ENCODE measurements around the gene SPATA31A3.
"Not testable (repeated sequence)": the region's sequence is repeated elsewhere in the genome, so short reads cannot be mapped to it uniquely, and the experiment has no call there.

SPATA31A3 gene

DNA sequence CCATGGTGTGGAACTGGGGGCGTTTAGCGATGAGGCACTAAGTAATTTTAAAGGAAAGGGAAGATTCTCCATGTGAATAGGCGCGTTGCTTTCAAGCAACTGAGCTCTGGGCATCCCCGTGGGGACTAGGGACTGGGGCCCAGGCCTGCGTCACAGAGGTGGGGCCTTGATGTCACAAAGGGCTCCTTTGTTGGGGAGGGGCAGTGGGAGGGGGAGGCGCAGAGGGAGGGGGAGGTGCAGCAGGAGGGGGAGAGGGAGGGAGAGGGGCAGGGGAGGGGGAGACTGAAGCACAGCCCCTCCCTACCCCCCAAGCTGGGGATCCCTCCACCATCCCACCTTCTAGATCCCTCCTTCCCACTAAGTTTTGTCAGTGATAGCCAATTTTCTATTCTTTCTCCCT, at the start of gene SPATA31A3:
Gene SPATA31A3, minus strand, starts transcription at position 101 of the 400 bp plus-strand sequence. Its CDS starts 29 bp downstream, at position 72.
- DNase-seq (ENCODE audit: low read depth in 2 of 2): not testable (repeated sequence)

DNA sequence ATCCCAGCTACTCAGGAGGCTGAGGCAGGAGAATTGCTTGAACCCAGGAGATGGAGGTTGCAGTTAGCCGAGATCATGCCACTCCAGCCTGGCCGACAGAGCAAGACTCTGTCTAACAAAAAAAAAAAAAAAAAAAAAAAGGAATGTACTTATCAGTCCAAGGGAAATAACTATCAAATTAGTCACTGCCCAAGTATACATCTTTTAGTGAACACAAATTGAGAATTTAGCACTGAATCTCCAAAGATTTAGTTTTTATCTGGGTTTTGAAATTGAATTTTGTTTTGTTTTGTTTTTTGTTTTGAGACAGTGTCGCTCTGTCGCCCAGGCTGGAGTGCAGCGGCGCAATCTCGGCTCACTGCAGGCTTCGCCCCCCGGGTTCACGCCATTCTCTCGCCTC, 39.8 kb downstream of the SPATA31A3 start:
- DNase-seq (ENCODE audit: low read depth in 2 of 2): not testable (repeated sequence)

DNA sequence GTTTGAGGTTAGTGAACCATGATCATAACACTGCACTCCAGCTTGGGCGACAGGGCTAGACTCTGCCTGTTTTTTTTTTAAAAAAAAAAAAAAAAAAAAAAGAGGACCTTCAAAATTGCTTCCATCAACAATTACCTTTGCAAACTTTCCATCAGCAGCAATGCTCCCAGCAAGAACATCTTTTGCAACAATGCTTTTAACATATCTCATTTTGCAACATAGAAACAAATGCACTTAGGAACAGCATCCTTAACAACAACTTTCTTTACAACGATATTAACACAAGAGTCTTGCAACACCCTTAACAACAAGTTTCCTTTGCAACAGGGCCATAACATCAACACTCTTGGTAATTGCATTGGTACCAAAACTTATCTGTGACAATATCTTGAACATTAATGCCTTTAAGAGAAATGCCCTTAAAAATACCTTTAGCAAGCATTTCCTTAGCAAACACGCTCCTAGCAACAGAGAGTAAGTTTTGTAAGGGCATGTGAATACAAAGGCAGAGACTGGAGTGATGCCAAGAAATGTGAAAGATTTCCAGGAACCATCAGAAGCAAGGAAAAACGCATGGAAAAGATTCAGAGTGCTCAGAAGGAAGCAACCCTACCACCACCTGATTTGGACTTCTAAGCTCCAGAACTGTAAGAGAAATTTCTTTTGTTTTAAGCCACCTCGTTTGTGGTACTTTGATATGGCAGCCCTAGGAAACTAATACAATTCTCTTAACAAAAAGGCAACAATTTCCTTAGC, 49.8 kb downstream of the SPATA31A3 start:
- DNase-seq (ENCODE audit: low read depth in 2 of 2): not testable (repeated sequence)

DNA sequence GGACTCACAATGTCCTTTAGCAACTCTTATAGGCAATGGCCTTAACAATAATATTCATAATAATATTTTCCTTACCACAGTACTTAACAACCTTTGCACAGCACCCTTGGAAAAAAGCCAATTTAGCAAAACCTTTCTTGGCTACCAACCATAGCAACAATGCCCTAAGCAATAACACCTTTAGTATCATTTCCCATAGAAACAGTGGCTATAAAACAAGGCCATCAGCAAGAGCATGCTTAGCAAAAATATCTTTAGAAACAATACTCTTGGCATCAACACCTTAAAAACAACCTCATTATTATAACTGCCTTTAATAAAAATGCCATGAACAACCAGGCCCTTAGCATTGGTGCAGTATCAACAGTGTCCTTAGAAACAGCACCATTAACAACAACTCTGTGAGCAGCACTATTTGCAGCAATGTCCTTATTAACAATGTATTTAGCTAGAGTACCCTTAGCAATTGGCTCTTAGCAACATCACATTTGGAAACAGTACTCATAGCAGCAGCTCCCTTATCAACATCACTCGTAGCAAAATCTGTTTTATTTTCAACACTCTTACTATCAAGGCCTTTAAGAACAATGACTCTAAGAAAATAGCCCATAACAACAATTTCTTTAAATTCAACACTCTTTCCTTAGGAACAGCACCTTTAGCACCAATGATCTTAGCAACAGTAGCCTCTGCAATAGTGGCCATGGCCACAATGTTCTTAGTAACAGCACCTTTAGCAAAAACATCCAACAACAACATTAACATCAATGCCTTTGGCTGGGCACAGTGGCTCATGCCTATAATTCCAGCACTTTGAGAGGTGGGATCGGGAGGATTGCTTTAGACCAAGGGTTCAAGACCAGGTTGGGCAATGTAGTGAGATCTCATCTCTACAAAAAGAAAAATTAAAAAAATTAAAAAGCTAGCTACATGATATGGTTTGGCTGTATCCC, 52.2 kb downstream of the SPATA31A3 start:
- not testable (repeated sequence) for DNase-seq (ENCODE audit: low read depth in 2 of 2)

DNA sequence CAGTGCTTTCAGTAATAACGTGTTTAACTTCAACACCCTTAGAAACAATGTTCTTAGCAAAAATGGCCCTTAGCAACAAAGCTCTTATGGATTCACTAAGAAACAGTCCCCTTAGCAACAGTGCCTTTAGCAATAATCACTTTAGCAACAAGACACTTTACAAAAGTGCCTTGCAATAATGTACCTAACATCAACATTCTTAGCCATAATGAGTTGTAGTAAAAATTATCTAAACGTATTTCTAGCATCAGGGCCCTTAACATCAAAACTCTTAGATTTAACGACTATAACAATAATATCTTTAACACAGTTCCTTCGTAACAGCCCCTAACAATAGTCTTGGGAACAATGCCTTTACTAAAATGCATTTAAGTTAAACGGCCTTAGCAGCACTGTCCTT, 54.0 kb downstream of the SPATA31A3 start:
- not testable (repeated sequence) for DNase-seq (ENCODE audit: low read depth in 2 of 2)

DNA sequence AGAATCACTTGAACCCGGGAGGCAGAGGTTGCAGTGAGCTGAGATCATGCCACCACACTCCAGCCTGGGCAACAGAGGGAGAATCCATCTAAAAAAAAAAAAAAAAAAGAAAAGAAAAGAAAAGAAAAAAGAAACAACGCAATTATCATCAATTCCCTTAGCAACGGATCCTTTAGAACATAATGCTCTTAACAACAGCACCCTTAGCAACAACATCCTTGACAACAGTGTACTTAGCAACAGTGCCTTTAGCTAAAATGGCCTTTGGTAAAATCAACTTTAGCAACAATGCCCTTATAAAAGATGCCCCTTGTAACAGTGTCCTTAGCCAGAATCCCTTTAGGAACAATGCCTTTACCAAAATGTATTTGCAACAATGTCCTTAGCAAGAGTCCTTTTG, 54.7 kb downstream of the SPATA31A3 start:
- DNase-seq (ENCODE audit: low read depth in 2 of 2): not testable (repeated sequence)
